ENCODE data around the gene CADPS2. TPM values are rescaled to one million over a fixed set of nuclear protein-coding genes. Genes with fewer than 3 reads are reported as not detected.

Gene CADPS2
- total and polyA plus RNA-seq, 10 of the 15 experiments (the other 5 are each of a cell fraction or from before 2014, with no cell fraction given): 0.05 to 7.5 (median 0.25) TPM

DNA sequence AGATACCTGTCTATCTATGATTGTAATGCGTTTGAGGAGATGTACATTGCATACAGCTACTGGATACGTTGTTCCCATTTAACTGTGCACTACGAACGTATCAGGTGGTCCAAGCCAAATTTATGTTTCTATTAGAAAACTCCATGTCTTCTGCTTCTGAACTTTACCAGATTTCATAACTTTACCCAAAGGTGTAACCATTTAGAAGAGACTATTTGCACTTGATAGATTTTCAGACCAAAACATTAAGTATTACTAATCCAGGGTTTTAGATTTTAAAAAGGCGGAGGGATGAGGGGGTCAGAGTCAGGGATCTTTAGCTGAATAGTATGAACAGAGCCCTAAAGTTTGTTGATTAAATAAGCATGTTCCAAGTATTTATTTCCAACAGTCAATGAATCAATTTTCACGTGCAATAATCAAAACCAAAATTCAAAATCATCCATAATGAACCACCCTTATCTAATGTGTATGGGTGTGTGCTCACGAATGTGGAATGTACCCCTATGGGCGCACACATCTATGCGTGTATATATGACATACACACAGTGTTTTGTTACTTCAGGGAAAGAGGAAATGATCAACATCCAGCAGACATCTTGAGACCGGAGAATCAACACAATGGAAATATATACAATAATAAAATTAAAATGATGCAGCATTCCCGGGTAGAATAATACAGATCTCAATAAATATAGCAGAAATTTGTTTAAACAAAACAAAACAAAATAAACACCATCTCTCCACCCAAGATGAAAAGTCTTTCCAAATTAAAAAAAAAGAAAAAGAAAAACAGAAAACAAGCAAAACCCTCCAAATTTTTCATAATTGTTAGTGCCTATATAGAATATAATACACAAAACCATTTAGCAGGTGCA is 585.1 kb downstream of the CADPS2 start (continued):
- TF ChIP-seq NFIC (IDR thresholded peaks at IDR 0.05; ENCODE audit: low read depth, low read length): no peak

- no peak for DNase-seq (ENCODE audit: low read depth, low spot score)
- H3K27me3 ChIP-seq (replicated peaks in 1 of 2; ENCODE audit: control insufficient read depth in 2 of 2, insufficient read depth in 2 of 2, low read length in 1 of 2): peaks cover 11 to 16% of the 10 kb centered on the region in 2 experiments
- no peaks in the 10 kb centered on the region for H4K20me1 ChIP-seq (ENCODE audit: control insufficient read depth, insufficient read depth)
- H3K36me3 ChIP-seq (ENCODE audit: control insufficient read depth in 2 of 2, insufficient read depth in 2 of 2, low read length in 1 of 2): no peaks in the 10 kb centered on the region
- ATAC-seq: peak; percentile 26; the same call in 1 of the 3 replicates
- no peaks in the 10 kb centered on the region for H3K4me1 ChIP-seq (ENCODE audit: control insufficient read depth, insufficient read depth, low read length)
- WGBS (ENCODE audit: insufficient coverage, insufficient replicate concordance, low lambda C conversion rate, missing lambda C conversion rate): 44% methylated on average over 36 of the region's 43 CpGs
- no peak overlapping the region for H3K4me3 ChIP-seq
- FAIRE-seq: no peak
- POLR2A ChIA-PET: no interaction called here
- intact Hi-C loops (cut with micrococcal nuclease; ENCODE audit: unreplicated experiment) (no loop called here), in situ Hi-C loops (cut with MboI) (no loop called here)
- TF ChIP-seq, protein P1, sequence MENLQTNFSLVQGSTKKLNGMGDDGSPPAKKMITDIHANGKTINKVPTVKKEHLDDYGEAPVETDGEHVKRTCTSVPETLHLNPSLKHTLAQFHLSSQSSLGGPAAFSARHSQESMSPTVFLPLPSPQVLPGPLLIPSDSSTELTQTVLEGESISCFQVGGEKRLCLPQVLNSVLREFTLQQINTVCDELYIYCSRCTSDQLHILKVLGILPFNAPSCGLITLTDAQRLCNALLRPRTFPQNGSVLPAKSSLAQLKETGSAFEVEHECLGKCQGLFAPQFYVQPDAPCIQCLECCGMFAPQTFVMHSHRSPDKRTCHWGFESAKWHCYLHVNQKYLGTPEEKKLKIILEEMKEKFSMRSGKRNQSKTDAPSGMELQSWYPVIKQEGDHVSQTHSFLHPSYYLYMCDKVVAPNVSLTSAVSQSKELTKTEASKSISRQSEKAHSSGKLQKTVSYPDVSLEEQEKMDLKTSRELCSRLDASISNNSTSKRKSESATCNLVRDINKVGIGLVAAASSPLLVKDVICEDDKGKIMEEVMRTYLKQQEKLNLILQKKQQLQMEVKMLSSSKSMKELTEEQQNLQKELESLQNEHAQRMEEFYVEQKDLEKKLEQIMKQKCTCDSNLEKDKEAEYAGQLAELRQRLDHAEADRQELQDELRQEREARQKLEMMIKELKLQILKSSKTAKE (IDR thresholded peaks at IDR 0.05; ENCODE audit: low read depth, poor library complexity, severe bottlenecking): no peak
- TF ChIP-seq E2F4 (IDR thresholded peaks at IDR 0.05; ENCODE audit: low read depth, low read length) (no peak), ZSCAN29 (IDR thresholded peaks at IDR 0.05) (no peak), ZNF274 (IDR thresholded peaks at IDR 0.05; ENCODE audit: insufficient read depth, insufficient read length) (no peak), NR2C1 (IDR thresholded peaks at IDR 0.05) (no peak), BCL11A (IDR thresholded peaks at IDR 0.05; ENCODE audit: low read depth, low read length) (no peak)
- TF ChIP-seq, protein P2, sequence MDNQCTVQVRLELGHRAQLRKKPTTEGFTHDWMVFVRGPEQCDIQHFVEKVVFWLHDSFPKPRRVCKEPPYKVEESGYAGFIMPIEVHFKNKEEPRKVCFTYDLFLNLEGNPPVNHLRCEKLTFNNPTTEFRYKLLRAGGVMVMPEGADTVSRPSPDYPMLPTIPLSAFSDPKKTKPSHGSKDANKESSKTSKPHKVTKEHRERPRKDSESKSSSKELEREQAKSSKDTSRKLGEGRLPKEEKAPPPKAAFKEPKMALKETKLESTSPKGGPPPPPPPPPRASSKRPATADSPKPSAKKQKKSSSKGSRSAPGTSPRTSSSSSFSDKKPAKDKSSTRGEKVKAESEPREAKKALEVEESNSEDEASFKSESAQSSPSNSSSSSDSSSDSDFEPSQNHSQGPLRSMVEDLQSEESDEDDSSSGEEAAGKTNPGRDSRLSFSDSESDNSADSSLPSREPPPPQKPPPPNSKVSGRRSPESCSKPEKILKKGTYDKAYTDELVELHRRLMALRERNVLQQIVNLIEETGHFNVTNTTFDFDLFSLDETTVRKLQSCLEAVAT (IDR thresholded peaks at IDR 0.05): no peak
- H3K9me3 ChIP-seq (replicated peaks; ENCODE audit: control insufficient read depth, insufficient read depth, low read length): no peaks in the 10 kb centered on the region; the same call in 2 of the 3 replicates
- RAD21 ChIA-PET (ENCODE audit: unreplicated experiment): no interaction called here
- H3K4me2 ChIP-seq (ENCODE audit: control insufficient read depth, insufficient read depth): no peak overlapping the region
- H3K9ac ChIP-seq (ENCODE audit: control insufficient read depth, insufficient read depth, low read length): no peak overlapping the region
- SMC1A ChIA-PET (ENCODE audit: uncharacterized antibody, unreplicated experiment): interaction anchor here (0.7 to 1.3 kb wide), 2 partner anchors 12 to 226 kb away, joined by 3 read pairs; no protein-coding TSS in a partner anchor
- H2AFZ ChIP-seq (ENCODE audit: control insufficient read depth, low read depth, low read length): no peak overlapping the region
- no peaks in the 10 kb centered on the region for H3K79me2 ChIP-seq (ENCODE audit: control insufficient read depth, insufficient read depth, low read length)
- CTCF ChIA-PET: interaction anchor here (1.0 kb wide), 1 partner anchor 222 kb away, joined by 3 read pairs; no protein-coding TSS in a partner anchor
- H3K27ac ChIP-seq (ENCODE audit: control insufficient read depth, insufficient read depth): no peak overlapping the region
- BruUV-seq (replicated peaks): no TSS peak
Observed at GRCh38 chr7:122300211-122300932, 585.9 kb downstream of the CADPS2 start.
